GM23248 (cell line): Measurements from ENCODE around the gene CCDC102A.

Source experiments
- EZH2 ChIP-seq: fragments of 200-600 bp; sonication (generic); IDR thresholded peaks from 2 replicates; pipeline ENCODE4 v1.6.1; 2018; ENCODE audit warnings: antibody characterized with exemption, mild to moderate bottlenecking; ENCODE audit not compliant: insufficient read depth, poor library complexity, severe bottlenecking
- EZH2phosphoT487 ChIP-seq: fragments of 200-600 bp; sonication (generic); IDR thresholded peaks from 2 replicates; pipeline ENCODE4 v1.6.1; 2018; ENCODE audit warnings: antibody characterized with exemption, moderate library complexity, mild to moderate bottlenecking, low read depth; ENCODE audit not compliant: insufficient read depth

DNA sequence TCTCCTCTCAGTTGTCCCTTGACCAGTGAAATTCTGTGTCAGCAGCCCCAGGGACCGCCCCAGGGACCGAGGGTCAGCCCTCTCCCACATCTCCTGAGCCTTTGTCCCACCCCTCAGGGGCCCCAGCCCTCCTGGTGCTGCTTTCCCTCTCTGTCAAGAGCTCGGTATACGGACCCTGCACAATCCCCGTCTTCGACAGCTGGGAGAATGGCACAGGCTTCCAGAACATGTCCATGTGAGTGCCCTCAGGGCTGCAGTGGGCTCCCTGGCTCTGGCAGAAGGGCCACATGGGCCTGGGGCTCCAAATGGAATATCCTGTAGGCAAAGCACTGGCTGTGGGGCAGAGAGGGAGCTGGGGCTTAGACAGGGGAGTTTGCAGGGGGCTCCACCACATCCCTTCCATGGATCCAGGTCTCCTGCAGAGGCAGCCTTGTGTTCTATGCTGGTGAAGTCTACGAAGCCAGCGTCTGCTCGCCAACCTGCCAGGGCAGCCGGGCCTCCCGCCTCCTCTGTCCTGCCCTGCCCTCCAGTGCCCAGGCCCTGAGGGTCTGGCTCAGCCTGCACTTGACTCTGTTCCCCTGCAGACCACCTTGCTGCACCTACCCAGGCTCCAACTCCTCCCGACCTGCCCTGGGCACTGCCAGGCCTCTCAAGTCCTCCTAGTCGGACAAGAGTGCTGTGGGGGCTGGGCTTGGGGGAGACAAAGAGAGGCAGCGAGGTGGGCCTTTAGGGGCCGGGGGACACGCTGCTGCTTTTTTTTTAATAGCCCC, 34.1 kb upstream of the CCDC102A start:
- no peak for TF ChIP-seq EZH2phosphoT487
- TF ChIP-seq EZH2: no peak
